H9 (cell line): ENCODE measurements around the gene TMF1. TPM values are rescaled to one million over a fixed set of nuclear protein-coding genes. Genes with fewer than 3 reads are reported as not detected.

Experiments used
- DNase-seq: peaks from one replicate; pipeline ENCODE4 v3.0.0-alpha.2; 2017
- H2AFZ ChIP-seq: one replicate; pipeline ENCODE4 v1.6.1; 2013; ENCODE audit warnings: mild to moderate bottlenecking, low read length, control low read depth, moderate library complexity
- H2AK5ac ChIP-seq: 2 replicates; pipeline ENCODE4 v1.6.1; 2013; ENCODE audit warnings: low read length, control low read depth, mixed read lengths; ENCODE audit not compliant: insufficient read length
- H2BK120ac ChIP-seq: one replicate; pipeline ENCODE4 v1.6.1; 2013; ENCODE audit warnings: low read depth, mild to moderate bottlenecking, low read length, control low read depth, inconsistent platforms; ENCODE audit not compliant: poor library complexity, severe bottlenecking
- H2BK12ac ChIP-seq: 2 replicates; pipeline ENCODE4 v1.6.1; 2013; ENCODE audit warnings: low read length, control low read depth, mixed read lengths, low read depth; ENCODE audit not compliant: insufficient read length
- H2BK15ac ChIP-seq: 2 replicates; pipeline ENCODE4 v1.6.1; 2013; ENCODE audit warnings: low read depth, low read length, control low read depth
- H2BK20ac ChIP-seq: one replicate; pipeline ENCODE4 v1.6.1; 2013; ENCODE audit warnings: low read depth, mild to moderate bottlenecking, low read length, control low read depth, inconsistent platforms; ENCODE audit not compliant: poor library complexity, severe bottlenecking
- H2BK5ac ChIP-seq: 2 replicates; pipeline ENCODE4 v1.6.1; 2013; ENCODE audit warnings: low read length, control low read depth, mixed read lengths; ENCODE audit not compliant: insufficient read length
- H3K14ac ChIP-seq: 2 replicates; pipeline ENCODE4 v1.6.1; 2013; ENCODE audit warnings: low read length, control low read depth; ENCODE audit not compliant: insufficient read depth
- H3K18ac ChIP-seq: 2 replicates; pipeline ENCODE4 v1.6.1; 2013; ENCODE audit warnings: low read depth, mild to moderate bottlenecking, mixed read lengths, low read length, control low read depth; ENCODE audit not compliant: insufficient read length
- H3K23ac ChIP-seq: 2 replicates; pipeline ENCODE4 v1.6.1; 2013; ENCODE audit warnings: low read length, control low read depth, mixed read lengths, low read depth; ENCODE audit not compliant: insufficient read length
- H3K23me2 ChIP-seq: 2 replicates; pipeline ENCODE4 v1.6.1; 2013; ENCODE audit warnings: low read depth, mild to moderate bottlenecking, mixed read lengths, low read length, control low read depth; ENCODE audit not compliant: insufficient read length, poor library complexity, severe bottlenecking
- H3K27ac ChIP-seq: 2 replicates; pipeline ENCODE4 v1.5.1; 2013; ENCODE audit warnings: low read length, control low read depth, mixed read lengths, low read depth; ENCODE audit not compliant: insufficient read length
- H3K27me3 ChIP-seq: 2 replicates; pipeline ENCODE4 v1.6.1; 2013; ENCODE audit warnings: low read length, control low read depth, inconsistent platforms; ENCODE audit not compliant: insufficient read depth
- H3K4ac ChIP-seq: 2 replicates; pipeline ENCODE4 v1.6.1; 2013; ENCODE audit warnings: low read depth, mild to moderate bottlenecking, control low read depth, inconsistent platforms, low read length, moderate library complexity
- H3K4me1 ChIP-seq: 2 replicates; pipeline ENCODE4 v1.6.1; 2013; ENCODE audit warnings: low read length, control low read depth, inconsistent platforms; ENCODE audit not compliant: insufficient read depth
- H3K4me2 ChIP-seq: 2 replicates; pipeline ENCODE4 v1.6.1; 2013; ENCODE audit warnings: low read length, control low read depth, mixed read lengths; ENCODE audit not compliant: insufficient read length, insufficient read depth
- H3K56ac ChIP-seq: 2 replicates; pipeline ENCODE4 v1.6.1; 2013; ENCODE audit warnings: low read depth, mild to moderate bottlenecking, mixed read lengths, low read length, control low read depth; ENCODE audit not compliant: insufficient read length
- H3K79me1 ChIP-seq: 2 replicates; pipeline ENCODE4 v1.6.1; 2013; ENCODE audit warnings: low read depth, mild to moderate bottlenecking, moderate library complexity, low read length, control low read depth, inconsistent platforms; ENCODE audit not compliant: insufficient read depth, poor library complexity, severe bottlenecking
- H3K79me2 ChIP-seq: 2 replicates; pipeline ENCODE4 v1.6.1; 2013; ENCODE audit warnings: low read length, control low read depth, inconsistent platforms; ENCODE audit not compliant: insufficient read depth
- H3K9ac ChIP-seq: 2 replicates; pipeline ENCODE4 v1.6.1; 2013; ENCODE audit warnings: low read length, control low read depth, mixed read lengths; ENCODE audit not compliant: insufficient read length; ENCODE audit errors: extremely low read depth
- H3K9me3 ChIP-seq: one replicate; pipeline ENCODE4 v1.6.1; 2013; ENCODE audit warnings: low read depth, low read length, inconsistent platforms; ENCODE audit not compliant: control insufficient read depth
- H3T11ph ChIP-seq: one replicate; pipeline ENCODE4 v1.6.1; 2013; ENCODE audit warnings: mild to moderate bottlenecking, low read length, control low read depth, inconsistent platforms
- H4K20me1 ChIP-seq: one replicate; pipeline ENCODE4 v1.6.1; 2013; ENCODE audit not compliant: control insufficient read depth, insufficient read length, insufficient read depth
- H4K5ac ChIP-seq: 2 replicates; pipeline ENCODE4 v1.6.1; 2013; ENCODE audit warnings: low read depth, mild to moderate bottlenecking, mixed read lengths, low read length, control low read depth; ENCODE audit not compliant: insufficient read length
- H4K8ac ChIP-seq: replicated peaks from 2 replicates; pipeline ENCODE4 v1.6.1; 2013; ENCODE audit warnings: low read length, control low read depth, mixed read lengths, low read depth; ENCODE audit not compliant: insufficient read length
- H4K91ac ChIP-seq: 2 replicates; pipeline ENCODE4 v1.6.1; 2013; ENCODE audit warnings: low read depth, mild to moderate bottlenecking, moderate library complexity, mixed read lengths, low read length, control low read depth; ENCODE audit not compliant: insufficient read length
- H3K27ac Mint-ChIP-seq, 3 experiments: 2 replicates in 2 of 3; 3 replicates in 1 of 3; pipeline ENCODE4 v1.8.0; 2020 to 2021; ENCODE audit warnings: mixed read lengths in 3 of 3, mild to moderate bottlenecking in 1 of 3, moderate library complexity in 1 of 3
- H3K27me3 Mint-ChIP-seq: 2 replicates; pipeline ENCODE4 v1.8.0; 2021; ENCODE audit warnings: low read depth, mild to moderate bottlenecking, moderate library complexity, mixed read lengths
- H3K36me3 Mint-ChIP-seq, 3 experiments: 2 replicates in 2 of 3; 3 replicates in 1 of 3; pipeline ENCODE4 v1.8.0; 2020 to 2021; ENCODE audit warnings: low read depth in 3 of 3, mixed read lengths in 3 of 3; ENCODE audit not compliant: insufficient read depth in 1 of 3
- H3K4me1 Mint-ChIP-seq, 2 experiments: 2 replicates each; pipeline ENCODE4 v1.8.0; 2020; ENCODE audit warnings: mixed read lengths in 2 of 2
- H3K4me3 Mint-ChIP-seq, 2 experiments: 2 replicates in 1 of 2; 3 replicates in 1 of 2; pipeline ENCODE4 v1.8.0; 2020 to 2021; ENCODE audit warnings: mild to moderate bottlenecking in 2 of 2, mixed read lengths in 2 of 2, moderate library complexity in 1 of 2
- H3K9me3 Mint-ChIP-seq, 2 experiments: 2 replicates in 1 of 2; 3 replicates in 1 of 2; pipeline ENCODE4 v1.8.0; 2020; ENCODE audit warnings: mild to moderate bottlenecking in 2 of 2, mixed read lengths in 2 of 2, moderate library complexity in 1 of 2
- CTCF ChIP-seq: fragments of 200-600 bp; sonication (generic); conservative IDR thresholded peaks from 3 replicates; pipeline ENCODE4 v1.8.0; 2021; ENCODE audit warnings: antibody characterized with exemption, mild to moderate bottlenecking
- WGBS: extraction: QIAGEN DNeasy Blood & Tissue Kit; methylation state at CpG from one replicate; pipeline ENCODE4 v1.1.7; 2013; ENCODE audit warnings: missing lambda C conversion rate, low lambda C conversion rate, mixed read lengths; ENCODE audit not compliant: insufficient read length; ENCODE audit errors: extremely low coverage; 5-methylcytosine and 5-hydroxymethylcytosine counted together
- total RNA-seq: library from RNA; stranded (reverse); gene quantifications from 2 replicates; pipeline ENCODE4 v1.2.1, GENCODE V29; 2021

The TMF1 gene
- total RNA-seq, 1 experiment from 2014 or later: 21.9 TPM

- Mint-ChIP-seq H3K4me3 (no peak overlapping the region), H3K27me3 (no peaks in the 10 kb centered on the region), H3K27ac (no peak overlapping the region), H3K4me1 (no peaks in the 10 kb centered on the region), H3K36me3 (peaks cover 11 to 69% (median 44%) of the 10 kb centered on the region in 3 experiments), H3K9me3 (no peaks in the 10 kb centered on the region)
- Histone ChIP-seq H3K23ac (no peak overlapping the region), H3K27me3 (no peaks in the 10 kb centered on the region), H3K79me2 (no peaks in the 10 kb centered on the region), H2BK5ac (no peak overlapping the region), H4K91ac (no peak overlapping the region), H2BK12ac (no peak overlapping the region), H3K4ac (no peak overlapping the region), H2AFZ (no peak overlapping the region), H3K4me2 (no peak overlapping the region), H4K5ac (no peak overlapping the region), H3K9me3 (no peaks in the 10 kb centered on the region), H3K27ac (no peak overlapping the region), H2BK15ac (no peak overlapping the region), H3T11ph (no peak overlapping the region), H3K9ac (no peak overlapping the region), H2BK120ac (no peak overlapping the region), H3K4me1 (no peaks in the 10 kb centered on the region), H3K79me1 (no peaks in the 10 kb centered on the region), H4K8ac (no peak overlapping the region), H3K56ac (no peak overlapping the region), H2BK20ac (no peak overlapping the region), H2AK5ac (no peak overlapping the region), H3K14ac (no peak overlapping the region), H3K23me2 (no peaks in the 10 kb centered on the region), H3K18ac (no peak overlapping the region), H4K20me1 (no peaks in the 10 kb centered on the region)
- no peak for DNase-seq
- TF ChIP-seq CTCF: no peak
- WGBS: no CpG with 5 or more reads among the region's 9 CpGs
Observed at GRCh38 chr3:69032737-69033136, 19.4 kb downstream of the TMF1 start.
